Right renal cortex interstitium (tissue), 3 donors: Measurements from ENCODE around the gene RIPK4. TPM values are rescaled to one million over a fixed set of nuclear protein-coding genes. Genes with fewer than 3 reads are reported as not detected.
"Not testable (repeated sequence)": the region's sequence is repeated elsewhere in the genome, so short reads cannot be mapped to it uniquely, and the experiment has no call there.

Experiments used
- DNase-seq, 3 donors: peaks; one replicate each; pipeline ENCODE4 v3.0.0-alpha.2; 2013; ENCODE audit warnings: low read depth in 3 of 3, low spot score in 2 of 3
- polyA plus RNA-seq, 3 donors: library from polyadenylated mRNA; unstranded; fragments of 120-200 nt; gene quantifications; one replicate each; pipeline ENCODE4 v1.2.1, GENCODE V29; 2013; ENCODE audit not compliant: insufficient read length in 3 of 3

RIPK4 gene
- polyA plus RNA-seq, 3 donors = 15.8 to 18.7 (median 15.9) TPM

GRCh38 chr21:41720250-41720649 is 46.6 kb downstream of the RIPK4 start:
- DNase-seq = no peak

DNA sequence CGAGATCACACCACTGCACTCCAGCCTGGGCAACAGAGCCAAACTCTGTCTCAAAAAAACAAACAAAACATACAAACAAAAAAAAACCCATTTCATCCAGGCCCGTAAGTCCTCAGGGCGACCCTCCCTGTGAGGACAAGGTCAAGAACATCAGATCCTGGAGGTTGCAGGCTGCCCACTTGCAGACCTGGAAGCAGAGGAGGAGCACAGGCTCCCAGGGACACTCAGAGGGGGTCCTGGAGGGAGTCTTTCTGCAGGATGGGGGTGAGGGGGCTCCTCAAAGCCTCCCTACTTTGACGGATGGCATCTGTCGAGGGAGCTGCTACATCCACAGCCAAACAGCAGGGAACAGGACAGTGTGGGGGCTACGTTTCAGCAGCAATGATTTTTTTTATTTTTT is 47.2 kb downstream of the RIPK4 start:
- no peak for DNase-seq

- no peak for DNase-seq
These were observed 49.1 kb downstream of the RIPK4 start for GRCh38 chr21:41717573-41718330.

GRCh38 chr21:41716751-41717150 is 50.1 kb downstream of the RIPK4 start:
- DNase-seq = no peak

- DNase-seq = peak in 1 of 3 donors; percentile 46
These were observed 51.1 kb downstream of the RIPK4 start for GRCh38 chr21:41715649-41716281.

GRCh38 chr21:41714299-41714865 is 52.5 kb downstream of the RIPK4 start:
- not testable (repeated sequence) for DNase-seq

DNA sequence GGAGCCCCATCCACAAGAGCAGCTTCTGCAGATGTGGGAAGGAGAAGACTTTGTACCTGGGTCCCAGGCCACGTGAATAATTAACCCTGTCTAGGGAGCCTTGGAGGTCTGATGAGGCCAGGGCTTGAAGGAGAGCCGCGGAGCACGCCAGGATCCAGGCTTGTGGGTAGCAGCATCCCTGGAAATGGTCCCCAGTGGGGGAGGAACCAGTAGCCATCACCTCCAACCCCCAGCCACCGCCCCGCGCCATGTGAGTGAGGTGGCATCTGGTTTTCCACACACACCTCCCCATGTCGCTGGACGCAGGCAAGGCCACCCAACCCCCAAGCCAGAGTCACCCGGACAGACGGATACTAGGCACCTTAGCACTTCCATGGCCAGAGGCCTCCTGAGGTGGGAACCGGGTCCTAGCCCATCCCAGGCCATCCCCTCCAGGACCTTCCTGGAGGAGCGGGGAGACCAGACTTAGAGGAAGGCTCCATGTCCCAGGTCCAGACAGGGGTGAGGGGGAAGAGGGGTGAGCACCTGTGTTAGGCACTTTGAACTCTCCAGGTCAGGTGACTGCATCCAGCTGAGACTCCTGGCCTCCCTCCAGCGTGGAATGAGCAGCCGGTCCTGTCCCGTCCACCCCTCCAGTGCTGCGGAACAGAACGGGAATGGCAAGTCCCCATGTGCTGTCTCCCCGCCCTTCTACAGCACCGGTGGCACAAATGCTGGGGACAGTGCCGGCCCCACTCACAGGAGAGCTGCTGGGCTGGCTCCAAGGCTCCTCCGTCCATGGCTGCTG is 53.2 kb downstream of the RIPK4 start:
- DNase-seq = no peak

DNA sequence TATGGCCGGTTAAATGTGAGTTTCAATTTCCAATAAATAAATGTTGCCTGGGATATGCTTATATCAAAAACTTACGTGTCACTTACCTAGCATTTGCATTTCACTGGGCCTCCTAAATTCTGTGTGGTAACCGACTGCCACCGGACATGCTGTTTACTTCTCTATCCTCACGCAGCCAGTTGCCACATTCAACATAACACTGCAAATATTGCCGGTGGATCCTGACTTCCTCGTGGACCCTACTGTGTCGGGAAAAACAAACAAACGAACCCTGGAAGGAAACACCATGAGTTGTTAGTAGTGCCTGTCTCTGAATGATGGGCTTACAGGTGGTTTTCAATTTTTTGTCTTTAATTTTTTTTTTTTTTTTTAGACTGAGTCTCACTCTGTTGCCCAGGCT is 54.1 kb downstream of the RIPK4 start:
- no peak for DNase-seq

- DNase-seq = no peak
These were observed 54.7 kb downstream of the RIPK4 start for GRCh38 chr21:41712201-41712600.

GRCh38 chr21:41711416-41712007 is 55.3 kb downstream of the RIPK4 start:
- DNase-seq = no peak

DNA sequence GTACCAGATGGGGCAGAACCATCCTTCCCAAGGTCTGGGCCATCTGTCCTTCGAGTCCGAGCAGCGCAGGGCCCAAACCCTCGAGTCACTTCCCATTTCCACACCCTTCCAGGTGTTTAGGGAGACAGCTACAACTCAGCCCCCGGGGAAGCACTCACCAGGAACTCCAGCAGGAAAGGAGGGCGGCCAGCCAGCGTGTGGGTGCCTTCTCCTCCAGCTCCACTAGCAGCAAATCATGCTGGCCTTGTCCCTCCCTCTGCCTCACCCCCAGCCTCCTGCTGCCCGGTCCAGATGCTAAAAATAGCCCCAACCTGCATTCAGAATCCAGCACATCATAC is 56.1 kb downstream of the RIPK4 start:
- no peak for DNase-seq

GRCh38 chr21:41709965-41710822 is 56.7 kb downstream of the RIPK4 start:
- no peak for DNase-seq

DNA sequence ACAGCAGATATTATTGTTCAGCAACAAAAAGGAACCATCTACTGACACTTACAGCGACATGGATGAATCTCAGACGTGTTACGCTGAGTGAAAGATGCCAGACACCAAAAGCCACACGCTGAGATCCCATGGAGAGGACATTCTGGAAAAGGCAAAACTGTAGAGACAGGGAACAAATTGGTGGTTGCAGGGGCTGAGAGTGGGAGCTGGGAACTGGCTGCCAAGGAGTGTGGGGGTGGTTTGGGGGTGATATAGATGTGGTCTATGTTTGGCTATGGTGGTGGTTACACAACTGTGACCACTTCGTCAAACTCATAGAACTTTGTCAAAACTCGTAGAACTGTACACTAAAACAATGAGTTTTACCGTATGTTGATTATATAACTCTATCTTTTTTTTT is 57.7 kb downstream of the RIPK4 start:
- no peak for DNase-seq

DNA sequence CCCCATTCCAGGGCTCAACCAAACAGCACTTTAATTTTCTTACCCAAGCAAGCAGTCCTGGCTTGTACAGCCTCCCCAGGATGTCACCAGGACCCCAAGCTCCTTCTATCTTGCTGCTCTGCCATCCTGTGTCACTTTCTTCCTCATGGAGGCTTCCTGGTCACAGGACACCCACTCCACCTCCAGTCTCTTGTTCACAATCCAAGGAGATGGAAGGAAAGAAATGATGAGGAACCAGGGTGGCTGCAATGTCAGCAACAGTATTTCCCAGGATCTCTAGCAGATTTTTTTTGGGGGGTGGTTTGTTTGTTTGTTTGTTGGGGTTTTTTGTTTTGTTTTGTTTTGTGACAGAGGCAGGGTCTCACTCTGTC is 58.9 kb downstream of the RIPK4 start:
- DNase-seq = no peak

DNA sequence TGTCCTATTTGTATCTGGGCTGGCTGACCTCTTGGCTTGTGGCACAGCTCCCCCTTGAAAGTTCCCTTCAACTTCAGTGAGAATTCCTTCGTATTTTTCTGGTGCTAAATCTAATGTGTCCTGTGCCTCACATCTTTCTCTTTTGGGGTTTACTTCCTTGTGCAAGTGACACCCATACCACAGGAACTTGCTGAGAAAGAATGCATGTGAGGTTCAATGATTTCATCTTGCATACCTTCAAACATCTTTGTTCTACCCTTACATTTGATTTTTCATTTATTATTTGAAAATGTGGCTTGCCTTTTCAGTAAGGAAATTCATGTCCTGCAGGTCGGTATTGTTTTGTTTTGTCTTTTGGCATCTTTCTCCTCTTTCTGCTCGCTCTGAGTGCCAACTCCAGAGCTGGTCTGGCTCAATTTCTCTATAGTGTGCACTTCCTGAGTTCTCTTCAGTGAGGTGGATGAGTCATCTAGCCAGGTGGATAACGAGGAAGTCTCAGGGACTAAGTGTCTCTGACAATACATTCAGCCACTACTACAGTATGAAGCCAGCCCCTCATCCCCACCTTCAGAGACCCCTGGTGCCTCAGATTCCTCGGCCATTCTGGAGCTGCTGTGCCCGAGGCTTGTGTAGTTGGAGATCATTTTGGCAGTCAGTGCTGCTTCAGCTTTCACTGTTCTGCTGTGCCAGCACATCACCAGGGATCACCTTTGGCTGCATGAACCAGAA is 59.5 kb downstream of the RIPK4 start:
- no peak for DNase-seq

DNA sequence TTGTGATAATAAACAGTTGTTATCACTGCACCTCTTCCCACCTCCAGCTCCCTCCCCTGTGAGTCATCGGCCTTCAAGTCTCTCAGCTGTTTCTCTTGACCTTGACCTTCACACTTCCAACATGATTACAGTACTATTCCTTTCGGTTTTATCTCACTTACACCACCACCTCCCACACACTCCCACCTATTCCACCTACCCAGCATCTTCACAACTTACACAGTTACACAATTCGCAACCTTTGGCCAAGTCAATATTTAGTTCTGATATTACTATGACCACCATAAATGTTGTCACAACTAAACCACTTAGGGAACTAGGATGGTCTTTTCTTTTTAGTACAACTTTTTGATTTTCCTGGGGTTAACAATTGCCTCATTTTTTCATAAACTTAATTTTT is 60.2 kb downstream of the RIPK4 start:
- no peak for DNase-seq

GRCh38 chr21:41706263-41706639 is 60.6 kb downstream of the RIPK4 start:
- DNase-seq = no peak

GRCh38 chr21:41705546-41706262 is 61.1 kb downstream of the RIPK4 start:
- DNase-seq = no peak
